ENCODE measurements around the gene KIF7. TPM values are rescaled to one million over a fixed set of nuclear protein-coding genes. Genes with fewer than 3 reads are reported as not detected.
A peak's percentile ranks its signal among the peaks of the same experiment; 100 is the strongest.

KIF7 gene
- total and polyA plus RNA-seq, 2 of the 4 experiments (the other 2 are of a cell fraction): 5.0 to 9.0 TPM

DNA sequence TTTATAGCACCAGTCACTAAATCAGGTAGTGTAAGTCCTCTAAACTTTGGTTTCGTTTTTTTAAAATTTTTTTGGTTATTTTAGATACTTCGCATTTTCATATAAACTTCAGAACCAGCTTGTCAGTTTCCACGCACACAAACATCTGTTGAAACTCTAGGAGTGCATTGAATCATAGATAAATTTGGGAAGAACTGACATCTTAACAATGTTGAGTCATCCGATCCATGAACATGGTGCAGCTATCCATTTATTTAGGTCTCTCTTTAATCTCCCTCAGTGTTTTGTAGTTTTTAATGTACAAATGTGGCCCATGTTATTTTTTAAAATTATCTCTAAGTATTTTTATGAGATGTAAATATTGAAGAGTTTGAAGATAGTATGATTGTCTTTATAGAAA lies 62.2 kb downstream of the KIF7 start:
- H4K91ac ChIP-seq (ENCODE audit: insufficient read depth, low read depth, low read length): no peak overlapping the region
- no peak overlapping the region for H4K5ac ChIP-seq (ENCODE audit: low read depth, low read length)
- no CpG with 5 or more reads among the region's 4 CpGs for WGBS, 2 experiments (ENCODE audit: extremely low coverage in 2 of 2, insufficient read length in 1 of 2)
- H2BK20ac ChIP-seq (ENCODE audit: low read depth, low read length): no peak overlapping the region
- H2BK120ac ChIP-seq (ENCODE audit: low read depth, low read length): no peak overlapping the region
- no peak overlapping the region for H2AK5ac ChIP-seq (ENCODE audit: low read depth, low read length)
- peaks cover 5% of the 10 kb centered on the region for H3K4me1 ChIP-seq (ENCODE audit: control insufficient read depth, insufficient read depth, low read length)
- no peak overlapping the region for H3K4me3 ChIP-seq (ENCODE audit: insufficient read depth, low read depth, low read length)
- no peak overlapping the region for H2AK9ac ChIP-seq (replicated peaks; ENCODE audit: low read depth, low read length, poor library complexity)
- no peak overlapping the region for H3K14ac ChIP-seq (replicated peaks; ENCODE audit: low read depth, low read length)
- no peaks in the 10 kb centered on the region for H3K27me3 ChIP-seq (ENCODE audit: control insufficient read depth, insufficient read depth, low read length)
- H4K8ac ChIP-seq (ENCODE audit: low read depth in 2 of 2, low read length in 2 of 2): no peak overlapping the region
- ATAC-seq (ENCODE audit: low read depth): no peak
- H4K20me1 ChIP-seq (ENCODE audit: insufficient read depth, low read length): no peaks in the 10 kb centered on the region
- peaks cover 15 to 23% of the 10 kb centered on the region in 2 experiments for H3K79me1 ChIP-seq (ENCODE audit: low read depth in 1 of 2, low read length in 2 of 2)
- TF ChIP-seq POLR2A (IDR thresholded peaks at IDR 0.05; ENCODE audit: low read depth, low read length): no peak
- TF ChIP-seq, protein P1, sequence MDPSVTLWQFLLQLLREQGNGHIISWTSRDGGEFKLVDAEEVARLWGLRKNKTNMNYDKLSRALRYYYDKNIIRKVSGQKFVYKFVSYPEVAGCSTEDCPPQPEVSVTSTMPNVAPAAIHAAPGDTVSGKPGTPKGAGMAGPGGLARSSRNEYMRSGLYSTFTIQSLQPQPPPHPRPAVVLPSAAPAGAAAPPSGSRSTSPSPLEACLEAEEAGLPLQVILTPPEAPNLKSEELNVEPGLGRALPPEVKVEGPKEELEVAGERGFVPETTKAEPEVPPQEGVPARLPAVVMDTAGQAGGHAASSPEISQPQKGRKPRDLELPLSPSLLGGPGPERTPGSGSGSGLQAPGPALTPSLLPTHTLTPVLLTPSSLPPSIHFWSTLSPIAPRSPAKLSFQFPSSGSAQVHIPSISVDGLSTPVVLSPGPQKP (IDR thresholded peaks at IDR 0.05; ENCODE audit: borderline replicate concordance, low read depth, low read length): no peak
- no peak for TF ChIP-seq BHLHE40 (IDR thresholded peaks at IDR 0.05; ENCODE audit: low read depth, low read length)
- no peak for TF ChIP-seq RCOR1 (IDR thresholded peaks at IDR 0.05; ENCODE audit: insufficient replicate concordance, low read length)
- TF ChIP-seq NFE2L2 (IDR thresholded peaks at IDR 0.05; ENCODE audit: low read depth, low read length): no peak
- TF ChIP-seq MAZ (IDR thresholded peaks at IDR 0.05; ENCODE audit: borderline replicate concordance, low read depth, low read length): no peak
- TF ChIP-seq MAFK (IDR thresholded peaks at IDR 0.05; ENCODE audit: low read depth, low read length): no peak
- TF ChIP-seq, protein P2, sequence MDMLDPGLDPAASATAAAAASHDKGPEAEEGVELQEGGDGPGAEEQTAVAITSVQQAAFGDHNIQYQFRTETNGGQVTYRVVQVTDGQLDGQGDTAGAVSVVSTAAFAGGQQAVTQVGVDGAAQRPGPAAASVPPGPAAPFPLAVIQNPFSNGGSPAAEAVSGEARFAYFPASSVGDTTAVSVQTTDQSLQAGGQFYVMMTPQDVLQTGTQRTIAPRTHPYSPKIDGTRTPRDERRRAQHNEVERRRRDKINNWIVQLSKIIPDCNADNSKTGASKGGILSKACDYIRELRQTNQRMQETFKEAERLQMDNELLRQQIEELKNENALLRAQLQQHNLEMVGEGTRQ (IDR thresholded peaks at IDR 0.05; ENCODE audit: low read depth, low read length): no peak
- TF ChIP-seq FOS (IDR thresholded peaks at IDR 0.05; ENCODE audit: low read depth, low read length): no peak
- TF ChIP-seq MXI1 (IDR thresholded peaks at IDR 0.05; ENCODE audit: borderline replicate concordance, low read depth, low read length): no peak
- TF ChIP-seq CEBPB (IDR thresholded peaks at IDR 0.05; ENCODE audit: low read depth, low read length): no peak
- TF ChIP-seq, protein P3, sequence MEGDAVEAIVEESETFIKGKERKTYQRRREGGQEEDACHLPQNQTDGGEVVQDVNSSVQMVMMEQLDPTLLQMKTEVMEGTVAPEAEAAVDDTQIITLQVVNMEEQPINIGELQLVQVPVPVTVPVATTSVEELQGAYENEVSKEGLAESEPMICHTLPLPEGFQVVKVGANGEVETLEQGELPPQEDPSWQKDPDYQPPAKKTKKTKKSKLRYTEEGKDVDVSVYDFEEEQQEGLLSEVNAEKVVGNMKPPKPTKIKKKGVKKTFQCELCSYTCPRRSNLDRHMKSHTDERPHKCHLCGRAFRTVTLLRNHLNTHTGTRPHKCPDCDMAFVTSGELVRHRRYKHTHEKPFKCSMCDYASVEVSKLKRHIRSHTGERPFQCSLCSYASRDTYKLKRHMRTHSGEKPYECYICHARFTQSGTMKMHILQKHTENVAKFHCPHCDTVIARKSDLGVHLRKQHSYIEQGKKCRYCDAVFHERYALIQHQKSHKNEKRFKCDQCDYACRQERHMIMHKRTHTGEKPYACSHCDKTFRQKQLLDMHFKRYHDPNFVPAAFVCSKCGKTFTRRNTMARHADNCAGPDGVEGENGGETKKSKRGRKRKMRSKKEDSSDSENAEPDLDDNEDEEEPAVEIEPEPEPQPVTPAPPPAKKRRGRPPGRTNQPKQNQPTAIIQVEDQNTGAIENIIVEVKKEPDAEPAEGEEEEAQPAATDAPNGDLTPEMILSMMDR (conservative IDR thresholded peaks at IDR 0.05; ENCODE audit: low read depth, low read length): no peak
- TF ChIP-seq RAD21 (IDR thresholded peaks at IDR 0.05; ENCODE audit: low read length): no peak
- TF ChIP-seq RFX5 (IDR thresholded peaks at IDR 0.05; ENCODE audit: low read depth, low read length): no peak
- no peak for TF ChIP-seq CHD1 (IDR thresholded peaks at IDR 0.05; ENCODE audit: low read depth, low read length)
- TF ChIP-seq SMC3 (IDR thresholded peaks at IDR 0.05; ENCODE audit: low read depth, low read length): no peak
- H2BK5ac ChIP-seq (ENCODE audit: low read depth, low read length, poor library complexity, severe bottlenecking): no peak overlapping the region
- dilution Hi-C loops (cut with HindIII; ENCODE audit: low sequenced_read_pairs, unreplicated experiment): no loop called here
- H3K9ac ChIP-seq (ENCODE audit: low read depth, low read length): no peak overlapping the region
- no peak overlapping the region for H3K23ac ChIP-seq (ENCODE audit: low read depth, low read length)
- ChIA-PET CTCF (interaction anchor here (0.8 kb wide), 1 partner anchor 18 kb away, joined by 3 read pairs; the partner anchor contains the start of gene TICRR), POLR2A (ENCODE audit: unreplicated experiment) (no interaction called here)
- H3K27ac ChIP-seq (ENCODE audit: insufficient read depth, low read length): no peak overlapping the region
- no peak overlapping the region for H3K56ac ChIP-seq (ENCODE audit: extremely low read depth, insufficient read depth, low read length)
- DNase-seq: peak; percentile 26
- H3K36me3 ChIP-seq (ENCODE audit: control insufficient read depth, insufficient read depth, low read length): peaks cover 8% of the 10 kb centered on the region
- no peak overlapping the region for H3K18ac ChIP-seq (ENCODE audit: low read depth, low read length)
- H3K9me1 ChIP-seq (ENCODE audit: insufficient read depth, low read length): peaks cover 8% of the 10 kb centered on the region
- in situ Hi-C loops (cut with MboI; ENCODE audit: low sequenced_read_pairs): no loop called here
- no peak overlapping the region for H3K4ac ChIP-seq (ENCODE audit: low read depth, low read length)
- H3K4me2 ChIP-seq (ENCODE audit: low read depth, low read length): no peak overlapping the region
- H2AFZ ChIP-seq (replicated peaks; ENCODE audit: low read length, poor library complexity): no peak overlapping the region
- no TSS peak for BruUV-seq (replicated peaks)
- intact Hi-C loops (cut with micrococcal nuclease): no loop called here
- no peaks in the 10 kb centered on the region for H3K9me3 ChIP-seq (ENCODE audit: control insufficient read depth, insufficient read depth, low read length)
- H2BK15ac ChIP-seq (ENCODE audit: low read depth, low read length): no peak overlapping the region
